Kidney epithelial cell (primary cell): Measurements from ENCODE around the gene IQCC. TPM values are rescaled to one million over a fixed set of nuclear protein-coding genes. Genes with fewer than 3 reads are reported as not detected.

Source experiments
- DNase-seq: peaks from one replicate; pipeline ENCODE4 v3.0.0-alpha.2; 2010; ENCODE audit warnings: low read depth
- H3K27me3 ChIP-seq: 2 replicates; pipeline ENCODE4 v1.6.0; 2011; ENCODE audit warnings: low read length; ENCODE audit not compliant: control insufficient read depth, insufficient read depth
- H3K36me3 ChIP-seq: 2 replicates; pipeline ENCODE4 v1.5.1; 2011; ENCODE audit warnings: low read length; ENCODE audit not compliant: control insufficient read depth, insufficient read depth
- H3K4me3 ChIP-seq: 2 replicates; pipeline ENCODE4 v1.5.1; 2011; ENCODE audit warnings: low read depth, mild to moderate bottlenecking, control low read depth, low read length
- total RNA-seq: library from RNA; depleted of rRNA; stranded (reverse); fragments of >200 nt; gene quantifications from 2 replicates; pipeline ENCODE4 v1.2.3, GENCODE V29; 2015
- TF ChIP-seq, protein P1 (sequence below): IDR thresholded peaks from 2 replicates; pipeline ENCODE4 v1.5.1; 2011; ENCODE audit warnings: mild to moderate bottlenecking, moderate library complexity, low read length, control low read depth, inconsistent platforms; ENCODE audit not compliant: insufficient read depth, poor library complexity, severe bottlenecking

IQCC gene
- total RNA-seq, 1 donor from 2014 or later: 2.5 TPM

DNA sequence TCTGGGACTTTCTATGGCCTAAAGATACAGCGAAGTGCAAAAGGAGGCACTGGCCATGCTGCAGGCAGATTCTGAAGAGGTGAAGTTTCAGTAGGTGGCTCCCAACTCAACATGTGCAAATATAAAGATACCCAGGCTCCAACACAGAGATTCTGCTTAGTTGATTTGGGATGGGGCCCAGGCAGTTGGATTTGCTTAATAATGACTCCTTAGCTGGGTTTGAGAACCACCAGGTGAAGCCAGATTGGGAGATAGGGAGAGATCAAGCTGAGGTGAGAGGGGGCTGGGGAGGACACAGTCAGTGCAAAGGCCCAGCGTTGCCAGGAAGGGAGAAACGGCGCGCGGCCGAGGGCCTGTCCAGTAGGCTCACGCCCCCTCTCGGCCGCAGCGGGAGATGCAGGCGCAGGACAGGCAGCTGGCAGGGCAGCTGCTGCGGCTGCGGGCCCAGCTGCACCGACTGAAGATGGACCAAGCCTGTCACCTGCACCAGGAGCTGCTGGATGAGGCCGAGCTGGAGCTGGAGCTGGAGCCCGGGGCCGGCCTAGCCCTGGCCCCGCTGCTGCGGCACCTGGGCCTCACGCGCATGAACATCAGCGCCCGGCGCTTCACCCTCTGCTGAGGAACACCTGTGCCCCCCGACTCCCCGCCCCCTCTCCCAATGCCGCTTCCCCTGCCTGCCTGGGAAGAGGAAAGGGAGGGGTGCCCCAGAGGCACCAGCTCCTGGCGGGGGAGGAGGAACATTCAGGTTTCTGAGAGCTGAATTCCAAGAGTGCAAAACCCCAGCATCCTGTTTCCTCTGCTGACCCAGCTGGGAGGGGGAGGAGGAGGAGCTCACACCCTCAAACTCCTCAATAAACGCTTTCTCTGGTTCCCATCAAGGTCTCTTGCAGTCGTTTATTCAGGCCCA is 42.8 kb downstream of the IQCC start:
- DNase-seq: no peak
- Histone ChIP-seq H3K4me3 (no peak overlapping the region), H3K27me3 (no peaks in the 10 kb centered on the region), H3K36me3 (no peaks in the 10 kb centered on the region)
- TF ChIP-seq, protein P1, sequence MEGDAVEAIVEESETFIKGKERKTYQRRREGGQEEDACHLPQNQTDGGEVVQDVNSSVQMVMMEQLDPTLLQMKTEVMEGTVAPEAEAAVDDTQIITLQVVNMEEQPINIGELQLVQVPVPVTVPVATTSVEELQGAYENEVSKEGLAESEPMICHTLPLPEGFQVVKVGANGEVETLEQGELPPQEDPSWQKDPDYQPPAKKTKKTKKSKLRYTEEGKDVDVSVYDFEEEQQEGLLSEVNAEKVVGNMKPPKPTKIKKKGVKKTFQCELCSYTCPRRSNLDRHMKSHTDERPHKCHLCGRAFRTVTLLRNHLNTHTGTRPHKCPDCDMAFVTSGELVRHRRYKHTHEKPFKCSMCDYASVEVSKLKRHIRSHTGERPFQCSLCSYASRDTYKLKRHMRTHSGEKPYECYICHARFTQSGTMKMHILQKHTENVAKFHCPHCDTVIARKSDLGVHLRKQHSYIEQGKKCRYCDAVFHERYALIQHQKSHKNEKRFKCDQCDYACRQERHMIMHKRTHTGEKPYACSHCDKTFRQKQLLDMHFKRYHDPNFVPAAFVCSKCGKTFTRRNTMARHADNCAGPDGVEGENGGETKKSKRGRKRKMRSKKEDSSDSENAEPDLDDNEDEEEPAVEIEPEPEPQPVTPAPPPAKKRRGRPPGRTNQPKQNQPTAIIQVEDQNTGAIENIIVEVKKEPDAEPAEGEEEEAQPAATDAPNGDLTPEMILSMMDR: peak; percentile 84

DNA sequence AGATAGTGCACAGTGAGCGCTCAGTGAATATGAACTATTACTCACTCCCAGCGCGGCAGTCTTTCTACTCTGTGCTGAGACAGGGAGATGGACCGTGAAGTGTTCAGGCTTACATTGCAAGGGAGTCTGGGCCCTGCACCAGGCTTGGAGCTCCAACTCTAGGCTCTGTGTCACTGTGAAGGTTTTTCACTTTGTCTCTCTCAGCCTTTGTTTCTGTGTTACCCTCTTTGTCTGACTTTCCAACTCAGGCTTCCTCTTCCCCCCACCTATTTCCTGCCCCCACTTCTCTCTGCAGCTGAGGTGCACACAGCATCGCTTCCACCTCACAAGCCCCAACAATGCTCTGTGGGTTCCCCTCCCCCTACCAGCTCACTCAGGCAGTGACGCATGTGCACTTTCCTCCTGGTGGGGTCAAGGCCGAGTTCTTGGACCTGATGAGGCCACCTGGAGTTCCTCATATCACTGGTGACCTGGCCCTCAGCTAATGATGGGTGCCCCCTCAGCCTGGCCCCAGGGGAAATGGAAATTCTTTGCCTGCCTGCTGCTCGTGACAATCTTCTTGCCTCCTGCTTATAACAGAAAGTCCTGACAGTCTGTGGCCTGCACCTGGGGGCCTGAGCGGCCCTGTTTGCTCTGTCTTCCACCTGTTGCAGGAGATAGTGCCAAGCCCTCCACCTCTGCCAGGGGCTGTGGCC is 44.5 kb downstream of the IQCC start:
- Histone ChIP-seq H3K36me3 (no peaks in the 10 kb centered on the region), H3K4me3 (no peak overlapping the region), H3K27me3 (no peaks in the 10 kb centered on the region)
- TF ChIP-seq, protein P1: no peak
- no peak for DNase-seq

DNA sequence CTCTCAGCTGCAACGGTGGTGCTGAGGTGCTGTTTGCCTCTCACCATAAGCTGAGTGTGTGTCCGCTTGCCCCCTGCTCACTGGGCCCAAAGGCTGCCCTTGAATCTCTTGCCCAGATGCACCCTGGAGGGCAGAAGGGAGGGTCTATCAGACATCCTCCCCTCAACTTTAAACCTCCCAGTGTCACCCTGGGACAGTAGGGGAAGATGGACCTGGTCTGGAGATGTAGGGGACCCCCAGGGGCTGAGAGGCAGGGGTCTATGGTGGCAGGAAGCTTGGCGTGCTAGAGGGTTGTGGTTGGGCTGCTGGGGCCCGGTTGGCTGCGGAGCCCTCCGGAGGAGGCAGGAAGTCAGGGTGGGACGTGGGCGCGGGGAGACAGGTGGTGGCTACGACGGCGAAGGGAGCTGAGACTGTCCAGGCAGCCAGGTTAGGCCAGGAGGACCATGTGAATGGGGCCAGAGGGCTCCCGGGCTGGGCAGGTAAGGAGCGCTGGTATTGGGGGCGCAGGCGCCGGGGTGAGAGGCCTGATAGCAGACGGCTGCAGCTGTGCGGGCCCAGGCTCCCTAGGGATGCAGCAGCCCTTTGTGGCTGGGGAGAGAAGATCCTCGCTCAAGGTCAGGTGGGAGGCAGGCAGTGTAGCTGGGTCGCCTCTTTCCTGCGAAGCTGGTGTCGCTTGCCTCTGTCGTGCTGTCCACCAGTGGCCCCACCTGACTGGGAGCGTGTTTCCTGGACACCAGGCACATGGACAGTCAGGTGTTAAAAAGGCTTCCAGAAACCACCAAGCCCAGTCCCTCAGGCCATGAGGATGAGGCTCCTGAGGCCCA is 45.6 kb downstream of the IQCC start, which contains the start of gene LCK:
TSS of gene LCK (plus strand) at position 373 of the 824 bp plus-strand sequence. CDS start 23,065 bp downstream, outside the sequence.
- no peaks in the 10 kb centered on the region for H3K27me3 ChIP-seq
- no peak within 1 kb of the TSS for H3K4me3 ChIP-seq
- no peak for DNase-seq
- TF ChIP-seq, protein P1: no peak
- no peaks in the 10 kb centered on the region for H3K36me3 ChIP-seq

DNA sequence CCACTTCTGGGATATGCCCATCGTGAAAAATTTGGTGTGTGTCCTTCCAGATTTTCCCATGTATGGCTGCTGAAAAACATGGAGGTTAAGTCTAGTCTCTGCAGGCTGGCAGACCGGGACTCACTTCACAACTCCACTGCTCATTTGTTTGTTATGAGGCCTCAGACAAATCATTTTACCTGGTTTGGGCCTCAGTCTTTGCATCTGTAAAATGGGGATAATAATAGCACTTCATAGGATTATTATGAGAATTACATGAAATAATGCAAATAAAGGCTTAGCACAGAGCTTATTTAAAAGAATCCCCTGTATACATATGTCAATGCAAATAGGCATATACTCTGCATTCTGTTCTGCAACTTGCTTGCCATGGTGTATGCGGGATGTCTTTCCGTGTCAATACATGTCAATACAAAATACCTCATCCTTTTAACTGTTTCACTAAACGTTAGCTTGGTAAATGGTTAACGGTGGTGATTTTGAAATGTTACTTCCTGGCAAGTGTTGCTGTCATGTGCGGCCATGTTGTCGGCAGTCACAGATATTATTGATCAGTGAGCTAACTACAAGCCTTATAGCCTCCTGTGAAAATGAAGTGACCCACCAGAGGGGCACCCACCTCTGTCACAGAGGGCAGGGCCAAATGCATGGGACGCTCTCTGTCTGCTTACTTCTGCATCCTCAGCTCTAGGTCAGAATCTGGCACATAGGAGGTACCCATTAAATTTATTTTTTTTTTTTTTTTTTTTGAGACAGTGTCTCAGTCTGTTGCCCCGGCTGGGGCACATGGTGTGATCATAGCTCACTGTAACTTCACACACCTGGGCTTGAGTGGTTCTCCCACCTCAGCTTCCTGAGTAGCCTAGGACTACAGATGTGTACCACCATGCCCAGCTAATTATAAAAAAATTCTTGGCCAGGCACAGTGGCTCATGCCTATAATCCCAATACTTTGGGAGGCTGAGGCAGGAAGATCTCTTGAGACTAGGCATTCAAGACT is 49.9 kb downstream of the IQCC start:
- TF ChIP-seq, protein P1: no peak
- H3K36me3 ChIP-seq: no peaks in the 10 kb centered on the region
- no peak overlapping the region for H3K4me3 ChIP-seq
- no peaks in the 10 kb centered on the region for H3K27me3 ChIP-seq
- DNase-seq: no peak

DNA sequence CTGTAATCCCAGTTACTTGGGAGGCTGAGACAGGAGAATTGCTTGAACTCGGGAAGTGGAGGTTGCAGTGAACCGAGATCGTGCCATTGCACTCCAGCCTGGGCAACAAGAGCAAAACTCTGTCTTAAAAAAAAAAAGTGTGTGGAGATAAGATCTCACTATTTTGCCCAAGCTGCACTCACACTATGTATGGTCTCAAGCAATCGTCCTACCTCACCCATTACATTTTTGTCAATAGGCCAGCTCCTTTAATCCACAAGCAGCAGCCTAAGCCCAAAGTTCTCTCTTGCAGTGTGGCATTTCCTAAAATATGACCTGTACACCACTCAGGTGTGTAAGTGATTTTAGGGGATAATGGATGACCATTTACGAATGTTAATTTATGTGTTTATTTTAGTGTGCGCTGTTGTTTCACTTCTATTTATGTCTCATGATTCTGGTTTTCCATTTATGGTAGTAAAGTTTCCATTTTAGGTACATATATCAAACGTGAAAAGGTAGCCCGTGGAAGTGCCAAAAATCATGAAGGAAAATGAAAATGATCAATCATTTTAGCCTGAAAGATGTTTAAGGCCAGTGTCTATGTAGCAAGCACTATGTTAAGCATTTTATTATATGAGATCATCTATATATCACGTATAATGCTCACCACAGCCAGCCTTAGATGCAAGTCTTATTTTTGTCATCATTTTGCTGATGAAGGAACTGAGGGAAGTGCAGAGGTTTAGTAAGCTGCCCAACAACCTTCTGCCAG is 51.2 kb downstream of the IQCC start:
- Histone ChIP-seq H3K27me3 (no peaks in the 10 kb centered on the region), H3K4me3 (no peak overlapping the region), H3K36me3 (no peaks in the 10 kb centered on the region)
- TF ChIP-seq, protein P1: no peak
- DNase-seq: no peak
